ENCODE data around the gene SOX12.
"Not testable (repeated sequence)": the region's sequence is repeated elsewhere in the genome, so short reads cannot be mapped to it uniquely, and the experiment has no call there.

Gene SOX12

DNA sequence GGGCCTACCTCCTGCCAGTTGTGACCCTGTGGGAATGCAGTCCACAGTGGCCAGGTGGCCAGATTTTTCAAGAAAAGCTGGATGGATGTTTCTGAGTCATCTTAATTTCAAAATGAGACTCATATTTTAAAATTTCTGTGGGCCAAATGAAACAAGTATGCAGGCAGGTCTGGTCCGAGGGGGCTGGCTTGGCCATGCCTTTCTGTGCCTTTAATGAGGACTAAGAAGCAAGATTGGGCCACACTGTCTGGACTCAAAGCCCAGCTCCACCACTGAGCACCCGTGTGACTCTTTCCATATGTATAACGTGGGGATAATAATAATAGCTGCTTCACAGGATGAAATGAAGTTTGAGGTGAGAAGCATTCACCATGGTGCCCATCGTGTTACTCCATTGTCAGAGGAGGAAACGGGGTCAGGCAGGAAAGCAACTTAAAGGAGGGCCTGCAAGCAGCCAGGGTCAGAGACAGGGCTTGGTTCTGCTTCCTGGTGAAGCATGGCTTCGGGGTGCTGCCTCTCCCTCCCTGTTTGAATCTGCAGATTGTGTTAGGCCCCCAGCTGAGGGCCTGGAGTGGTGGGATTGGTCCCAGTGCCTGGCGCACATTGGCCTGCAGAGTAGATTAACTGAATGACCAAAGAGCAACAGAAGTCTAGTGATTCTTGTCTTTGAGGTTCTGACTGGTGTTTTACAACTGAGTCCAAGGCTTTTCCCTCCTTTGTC, 3.8 kb downstream of the SOX12 start:
- in situ Hi-C loops (cut with MboI; ENCODE audit: low sequenced_read_pairs) = no loop called here

DNA sequence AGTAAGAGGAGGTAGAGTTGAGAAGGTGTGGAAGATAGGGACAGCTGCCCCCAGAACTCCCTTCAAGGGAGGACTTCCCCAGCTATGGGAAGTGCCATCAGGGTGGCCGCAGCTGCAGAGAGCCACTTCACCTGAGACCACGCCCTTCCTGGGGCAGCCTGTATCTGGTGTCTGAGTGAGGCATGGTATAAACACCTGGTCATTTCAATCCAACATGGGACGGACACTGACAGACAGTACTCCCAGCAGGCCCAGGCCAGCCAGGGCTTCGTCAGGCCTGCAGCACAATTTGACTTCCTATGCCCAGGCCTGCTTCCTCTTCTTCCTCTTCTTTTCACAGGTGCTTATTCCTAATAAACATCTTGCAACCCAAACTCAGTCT, 4.5 kb downstream of the SOX12 start:
- in situ Hi-C loops (cut with MboI; ENCODE audit: low sequenced_read_pairs) = no loop called here

DNA sequence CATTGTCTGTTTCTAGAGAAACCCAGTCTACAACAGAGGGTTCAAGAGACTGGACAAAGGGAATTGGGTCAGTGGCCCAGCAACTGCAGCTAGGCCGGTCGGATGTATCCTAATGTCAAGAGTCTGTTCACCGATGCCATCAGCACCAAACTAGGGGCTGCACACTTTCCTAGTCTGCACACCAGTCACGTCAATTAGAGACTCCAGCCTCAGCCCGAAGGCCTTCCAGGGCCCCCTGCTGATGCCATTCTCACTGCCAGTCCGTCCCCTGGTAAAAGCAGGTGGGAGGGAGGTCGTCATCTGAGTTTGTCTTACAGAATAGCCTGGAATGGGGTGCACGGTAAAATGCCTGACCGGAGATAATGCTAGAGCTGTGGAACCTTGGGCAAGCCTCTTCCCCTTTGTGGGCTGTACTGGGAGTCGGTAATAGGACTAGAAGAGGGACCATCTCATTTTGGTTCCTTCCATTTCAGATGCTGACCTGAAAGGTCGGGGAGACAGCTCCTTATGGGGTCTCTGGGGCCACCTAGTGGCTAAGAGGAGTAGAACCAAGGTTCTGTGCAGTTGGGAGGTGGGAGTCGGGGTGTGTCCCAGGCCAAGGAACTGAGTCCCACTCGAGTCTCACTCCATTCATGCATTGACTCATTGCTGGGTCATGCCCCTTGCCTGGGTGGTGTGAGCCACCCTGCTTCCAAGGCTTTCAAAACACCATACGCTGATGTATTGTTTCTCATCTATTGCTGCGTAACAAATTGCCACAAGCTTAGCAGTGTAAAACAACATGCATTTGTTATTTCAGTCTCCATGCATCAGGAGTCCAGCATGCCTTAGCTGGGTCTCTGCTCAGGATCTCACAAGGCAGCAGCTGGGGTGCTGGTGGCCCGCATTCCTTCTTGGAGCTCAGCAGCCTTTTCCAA, 5.1 kb downstream of the SOX12 start:
- in situ Hi-C loops (cut with MboI; ENCODE audit: low sequenced_read_pairs) = no loop called here

GRCh38 chr20:334578-334977, 9.2 kb downstream of the SOX12 start:
- in situ Hi-C loops (cut with MboI; ENCODE audit: low sequenced_read_pairs) = no loop called here

DNA sequence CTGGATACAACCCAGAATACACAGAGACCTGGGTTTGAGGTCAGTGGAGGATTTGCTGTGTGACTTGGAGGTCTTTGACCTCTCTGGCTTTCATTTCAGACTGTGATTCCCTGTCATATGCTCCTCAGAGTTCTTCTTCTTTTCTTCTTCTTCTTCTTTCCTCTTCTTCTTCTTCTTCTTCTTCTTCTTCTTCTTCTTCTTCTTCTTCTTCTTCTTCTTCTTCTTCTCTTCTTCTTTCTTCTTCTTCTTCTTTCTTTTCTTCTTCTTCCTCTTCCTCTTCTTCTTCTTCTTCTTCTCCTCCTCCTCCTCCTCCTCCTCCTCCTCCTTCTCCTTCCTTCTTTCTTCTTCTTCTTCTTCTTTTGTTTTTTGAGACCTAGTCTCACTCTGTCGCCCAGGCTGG, 10.7 kb downstream of the SOX12 start:
- in situ Hi-C loops (cut with MboI; ENCODE audit: low sequenced_read_pairs) = not testable (repeated sequence)

DNA sequence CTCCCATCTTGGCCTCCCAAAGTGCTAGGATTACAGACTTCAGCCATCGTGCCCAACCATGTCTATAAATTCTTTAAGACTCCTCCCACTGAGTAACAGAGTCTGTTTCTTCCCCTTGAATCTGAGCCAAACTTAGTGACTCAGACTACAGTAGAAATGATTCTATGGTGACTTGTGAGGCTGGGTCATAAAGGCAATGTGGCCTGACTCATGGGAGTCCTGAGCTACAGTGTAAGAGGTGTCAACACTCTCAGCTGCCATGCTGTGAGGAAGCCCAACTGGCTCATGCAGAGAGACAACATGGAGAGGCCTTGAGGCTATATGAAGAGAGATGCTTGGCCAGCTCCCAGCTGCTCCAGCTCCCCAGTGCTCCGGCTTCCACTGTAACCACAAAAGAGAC, 16.3 kb downstream of the SOX12 start:
- in situ Hi-C loops (cut with MboI; ENCODE audit: low sequenced_read_pairs) = no loop called here

- in situ Hi-C loops (cut with MboI; ENCODE audit: low sequenced_read_pairs) = no loop called here
Measured at GRCh38 chr20:343107-343506, 17.8 kb downstream of the SOX12 start.

- in situ Hi-C loops (cut with MboI; ENCODE audit: low sequenced_read_pairs) = no loop called here
Measured at GRCh38 chr20:346033-346639, 20.8 kb downstream of the SOX12 start.

- in situ Hi-C loops (cut with MboI; ENCODE audit: low sequenced_read_pairs) = no loop called here
Measured at GRCh38 chr20:346640-347316, 21.4 kb downstream of the SOX12 start, which contains the start of gene NRSN2. TSS of gene NRSN2 (plus strand) at chr20:347111. CDS start at chr20:349644, 2,533 bp downstream.

GRCh38 chr20:347317-347639, 21.9 kb downstream of the SOX12 start:
- in situ Hi-C loops (cut with MboI; ENCODE audit: low sequenced_read_pairs) = no loop called here

GRCh38 chr20:347640-348484, 22.5 kb downstream of the SOX12 start:
- in situ Hi-C loops (cut with MboI; ENCODE audit: low sequenced_read_pairs) = no loop called here

- in situ Hi-C loops (cut with MboI; ENCODE audit: low sequenced_read_pairs) = no loop called here
Measured at GRCh38 chr20:348972-349841, 23.9 kb downstream of the SOX12 start.

GRCh38 chr20:353166-353565, 27.8 kb downstream of the SOX12 start:
- in situ Hi-C loops (cut with MboI; ENCODE audit: low sequenced_read_pairs) = no loop called here

- in situ Hi-C loops (cut with MboI; ENCODE audit: low sequenced_read_pairs) = no loop called here
Measured at GRCh38 chr20:354298-354977, 29.1 kb downstream of the SOX12 start.

DNA sequence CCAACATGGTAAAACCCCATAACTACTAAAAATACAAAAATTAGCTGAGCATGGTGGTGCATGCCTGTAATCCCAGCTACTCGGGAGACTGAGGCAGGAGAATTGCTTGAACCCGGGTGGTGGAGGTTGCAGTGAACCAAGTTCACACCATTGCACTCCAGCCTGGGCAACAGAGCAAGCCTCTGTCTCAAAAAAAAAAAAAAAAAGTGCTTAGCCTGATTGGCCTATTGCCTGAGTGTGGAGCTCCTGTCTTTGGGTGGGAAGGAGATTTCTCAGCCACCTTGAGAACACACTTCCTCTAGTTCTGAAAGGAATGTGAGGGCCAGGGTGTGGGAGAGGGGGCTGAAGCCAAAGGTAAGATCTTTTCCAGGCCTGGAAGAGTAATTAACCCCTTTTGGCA, 30.8 kb downstream of the SOX12 start:
- in situ Hi-C loops (cut with MboI; ENCODE audit: low sequenced_read_pairs) = not testable (repeated sequence)

GRCh38 chr20:356745-357144, 31.4 kb downstream of the SOX12 start:
- in situ Hi-C loops (cut with MboI; ENCODE audit: low sequenced_read_pairs) = no loop called here

DNA sequence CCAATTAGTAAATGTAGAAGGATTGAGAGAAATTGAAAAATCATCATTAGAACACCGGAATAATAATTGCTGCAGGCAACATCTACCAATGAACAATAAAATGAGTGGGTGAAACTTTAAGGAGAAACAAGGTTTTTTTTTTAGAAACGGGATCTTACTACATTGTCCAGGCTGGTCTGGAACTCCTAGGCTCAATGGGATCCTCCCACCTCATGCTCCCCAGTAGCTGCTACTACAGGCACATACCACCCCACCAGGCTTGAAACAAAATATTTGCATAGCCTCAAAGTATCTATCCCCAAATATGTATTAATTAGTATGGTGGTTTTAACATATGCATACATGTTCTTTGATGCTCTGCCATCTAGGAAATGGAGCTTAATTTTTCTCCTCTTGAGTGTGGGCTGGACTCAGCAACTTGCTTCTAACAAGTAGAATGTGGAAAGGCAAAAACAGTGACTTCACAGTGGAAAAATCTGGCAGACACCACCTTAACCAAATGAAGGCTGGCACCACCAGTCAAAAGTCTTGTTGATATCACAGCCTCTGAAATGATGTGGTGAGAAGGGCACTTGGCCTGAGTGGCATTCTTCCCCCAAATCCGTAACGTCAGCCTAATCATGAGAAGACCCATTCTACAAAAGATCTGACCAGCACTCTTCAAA, 33.7 kb downstream of the SOX12 start:
- in situ Hi-C loops (cut with MboI; ENCODE audit: low sequenced_read_pairs) = no loop called here

DNA sequence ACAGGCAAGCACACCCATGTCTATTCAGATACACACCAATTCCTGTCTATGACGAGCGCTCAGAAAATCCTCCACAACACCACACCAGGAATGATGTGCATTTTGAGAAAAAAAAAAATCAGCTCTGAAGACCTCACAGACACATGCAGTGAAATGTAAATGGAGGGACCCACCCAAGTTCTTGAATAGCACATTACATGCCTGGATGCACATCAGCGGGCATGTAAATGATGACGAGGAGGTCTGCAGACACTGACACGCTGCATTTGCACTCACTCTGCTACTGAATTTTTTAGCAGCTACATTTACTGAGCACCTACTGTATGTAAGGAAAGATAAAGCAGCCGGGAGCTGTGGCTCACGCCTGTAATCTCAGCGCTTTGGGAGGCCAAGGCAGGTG, 36.2 kb downstream of the SOX12 start:
- in situ Hi-C loops (cut with MboI; ENCODE audit: low sequenced_read_pairs) = no loop called here

All from hTERT RPE-1 (cell line).